HEK293 (cell line): ENCODE measurements around the gene SCGB3A1.

ENCODE experiments used
- CTCF ChIP-seq: fragments of 450-650 bp; formaldehyde crosslinking; IDR thresholded peaks from 2 replicates; pipeline ENCODE4 v1.5.1; 2016; ENCODE audit warnings: missing biosample characterization, missing genetic modification characterization
- HIC1 ChIP-seq: fragments of 450-650 bp; formaldehyde crosslinking; IDR thresholded peaks from 2 replicates; pipeline ENCODE4 v1.5.1; 2016; ENCODE audit warnings: missing biosample characterization, missing genetic modification characterization
- KLF1 ChIP-seq: fragments of 450-650 bp; formaldehyde crosslinking; IDR thresholded peaks from 2 replicates; pipeline ENCODE4 v1.5.1; 2016; ENCODE audit warnings: missing biosample characterization, missing genetic modification characterization
- TRIM28 ChIP-seq: IDR thresholded peaks from 2 replicates; pipeline ENCODE4 v1.6.1; 2011; ENCODE audit warnings: low read length, control low read depth, borderline replicate concordance
- ZBTB26 ChIP-seq: fragments of 450-650 bp; formaldehyde crosslinking; optimal IDR thresholded peaks from 2 replicates; pipeline ENCODE3; 2016; ENCODE audit warnings: missing biosample characterization, mild to moderate bottlenecking, missing genetic modification characterization
- ZNF133 ChIP-seq: fragments of 450-650 bp; formaldehyde crosslinking; IDR thresholded peaks from 2 replicates; pipeline ENCODE4 v1.5.1; 2016; ENCODE audit warnings: missing biosample characterization, missing genetic modification characterization
- ZNF157 ChIP-seq: fragments of 450-650 bp; formaldehyde crosslinking; IDR thresholded peaks from 2 replicates; pipeline ENCODE4 v1.5.1; 2016; ENCODE audit warnings: missing biosample characterization, missing genetic modification characterization
- ZNF341 ChIP-seq: fragments of 450-650 bp; formaldehyde crosslinking; IDR thresholded peaks from 2 replicates; pipeline ENCODE4; 2016; ENCODE audit warnings: low read depth, missing biosample characterization, missing genetic modification characterization
- ZNF488 ChIP-seq: fragments of 450-650 bp; formaldehyde crosslinking; IDR thresholded peaks from 2 replicates; pipeline ENCODE4 v1.5.1; 2016; ENCODE audit warnings: missing biosample characterization, missing genetic modification characterization
- ZNF510 ChIP-seq: fragments of 450-650 bp; formaldehyde crosslinking; IDR thresholded peaks from 2 replicates; pipeline ENCODE4 v1.5.1; 2018; ENCODE audit warnings: mild to moderate bottlenecking, missing genetic modification characterization, missing biosample characterization; ENCODE audit not compliant: insufficient replicate concordance

GRCh38 chr5:180598316-180598701, 7.0 kb upstream of the SCGB3A1 start:
- TF ChIP-seq ZBTB26 (tag by site-specific recombination) (no peak), CTCF (tag by site-specific recombination) (no peak), TRIM28 (no peak), ZNF488 (tag by site-specific recombination) (no peak), ZNF341 (tag by site-specific recombination) (no peak), ZNF157 (tag by site-specific recombination) (no peak), HIC1 (tag by site-specific recombination) (no peak), ZNF133 (tag by site-specific recombination) (no peak), ZNF510 (tag by site-specific recombination) (no peak), KLF1 (no peak)
